Right lobe of liver (tissue), 6 donors: ENCODE results near the gene PRAME. TPM values are rescaled to one million over a fixed set of nuclear protein-coding genes. Genes with fewer than 3 reads are reported as not detected.

Experiments
- ATAC-seq, 4 donors: fragments of 200-7000 bp; cut with Tn5 transposase; one replicate each; pipeline ENCODE4 v1.9.1; 2020; ENCODE audit warnings: mild to moderate bottlenecking in 4 of 4, moderate library complexity in 4 of 4
- DNase-seq, 3 donors: peaks; one replicate each; pipeline ENCODE4 v3.0.0-alpha.2; 2020
- H3K27ac ChIP-seq, 3 donors: fragments of 200-600 bp; one replicate each; pipeline ENCODE4 v1.8.0; 2022
- H3K27me3 ChIP-seq, 2 donors: fragments of 200-600 bp; one replicate each; pipeline ENCODE4 v1.8.0; 2022
- H3K36me3 ChIP-seq, 4 donors: fragments of 200-600 bp; sonication (generic) in 1 of 4; one replicate each; pipeline versions ENCODE4 v1.5.1 to v1.8.0; 2017 to 2022; ENCODE audit warnings: control low read depth in 1 of 4
- H3K4me1 ChIP-seq, 4 donors: fragments of 200-600 bp; sonication (generic) in 1 of 4; one replicate each; pipeline versions ENCODE4 v1.5.1 to v1.8.0; 2017 to 2022; ENCODE audit warnings: control low read depth in 1 of 4
- H3K4me3 ChIP-seq, 3 donors: fragments of 200-600 bp; one replicate each; pipeline ENCODE4 v1.8.0; 2022
- H3K9me3 ChIP-seq, 4 donors: fragments of 200-600 bp; sonication (generic) in 1 of 4; one replicate each; pipeline versions ENCODE4 v1.5.1 to v1.8.0; 2017 to 2022; ENCODE audit warnings: control low read depth in 1 of 4
- POLR2A ChIP-seq: fragments of 450-650 bp; IDR thresholded peaks from one replicate; pipeline ENCODE4 v1.6.1; 2017; ENCODE audit warnings: antibody characterized with exemption, mild to moderate bottlenecking
- WGBS: methylation state at CpG from one replicate; pipeline ENCODE4 v1.1.6; 2018; ENCODE audit warnings: low coverage, low lambda C conversion rate; ENCODE audit not compliant: insufficient coverage; ENCODE audit errors: missing lambda C conversion rate; 5-methylcytosine and 5-hydroxymethylcytosine counted together
- intact Hi-C, 2 donors: fragments of 100-400 bp; cut with DNase I; formaldehyde crosslinking; loops; one replicate each; pipeline versions ENCODE4 v1.11.2 to v1.14.1; 2022
- total RNA-seq, 6 experiments: library from RNA; depleted of rRNA in 2 of 6; stranded (reverse); fragments of >200 nt in 2 of 6; fragmentation: NEBNext Ultra II Directional in 3 of 6; extraction: Animal tissue kit (Norgen Biotek cat#: 25700) in 3 of 6; gene quantifications; one replicate each; pipeline versions ENCODE4 v1.1.0 to v1.2.4, GENCODE V29; 2016 to 2023
- TF ChIP-seq, protein P1 (sequence below), 4 donors: fragments of 200-600 bp in 3 of 4; fragments of 450-650 bp in 1 of 4; IDR thresholded peaks; one replicate each; pipeline versions ENCODE4 v1.5.1 to v1.8.0; 2016 to 2022; ENCODE audit warnings: antibody characterized with exemption in 4 of 4, mild to moderate bottlenecking in 2 of 4
- donor health status: DM: no; HTN: yes; CAD: no.
- donor health status: DM: no; HTN: no; CAD: no.
- donor health status: DM: no; HTN: no; CAD: no.
- donor health status: DM: no; HTN: yes; CAD: no.
- donor health status: DM: no; HTN: yes; CAD: no.

PRAME gene
- total RNA-seq, 6 experiments from 2014 or later: not detected

GRCh38 chr22:22600531-22601261, 41.6 kb upstream of the PRAME start:
- WGBS: 54% methylated on average over 3 of the region's 6 CpGs
- Histone ChIP-seq H3K4me3 (no peak overlapping the region), H3K36me3 (no peaks in the 10 kb centered on the region), H3K9me3 (no peaks in the 10 kb centered on the region), H3K4me1 (no peaks in the 10 kb centered on the region), H3K27ac (no peak overlapping the region), H3K27me3 (no peaks in the 10 kb centered on the region)
- intact Hi-C loops: no loop called here
- TF ChIP-seq, protein P1, sequence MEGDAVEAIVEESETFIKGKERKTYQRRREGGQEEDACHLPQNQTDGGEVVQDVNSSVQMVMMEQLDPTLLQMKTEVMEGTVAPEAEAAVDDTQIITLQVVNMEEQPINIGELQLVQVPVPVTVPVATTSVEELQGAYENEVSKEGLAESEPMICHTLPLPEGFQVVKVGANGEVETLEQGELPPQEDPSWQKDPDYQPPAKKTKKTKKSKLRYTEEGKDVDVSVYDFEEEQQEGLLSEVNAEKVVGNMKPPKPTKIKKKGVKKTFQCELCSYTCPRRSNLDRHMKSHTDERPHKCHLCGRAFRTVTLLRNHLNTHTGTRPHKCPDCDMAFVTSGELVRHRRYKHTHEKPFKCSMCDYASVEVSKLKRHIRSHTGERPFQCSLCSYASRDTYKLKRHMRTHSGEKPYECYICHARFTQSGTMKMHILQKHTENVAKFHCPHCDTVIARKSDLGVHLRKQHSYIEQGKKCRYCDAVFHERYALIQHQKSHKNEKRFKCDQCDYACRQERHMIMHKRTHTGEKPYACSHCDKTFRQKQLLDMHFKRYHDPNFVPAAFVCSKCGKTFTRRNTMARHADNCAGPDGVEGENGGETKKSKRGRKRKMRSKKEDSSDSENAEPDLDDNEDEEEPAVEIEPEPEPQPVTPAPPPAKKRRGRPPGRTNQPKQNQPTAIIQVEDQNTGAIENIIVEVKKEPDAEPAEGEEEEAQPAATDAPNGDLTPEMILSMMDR (IDR thresholded peaks at IDR 0.05): no peak
- TF ChIP-seq POLR2A: no peak
- no peak for ATAC-seq
- DNase-seq: no peak

- ATAC-seq: no peak
- Histone ChIP-seq H3K4me1 (no peaks in the 10 kb centered on the region), H3K9me3 (no peaks in the 10 kb centered on the region), H3K36me3 (no peaks in the 10 kb centered on the region), H3K4me3 (no peak overlapping the region), H3K27ac (no peak overlapping the region), H3K27me3 (no peaks in the 10 kb centered on the region)
- TF ChIP-seq, protein P1 (IDR thresholded peaks at IDR 0.05): no peak
- no peak for TF ChIP-seq POLR2A
- no peak for DNase-seq
- WGBS: 48% methylated on average over 2 of the region's 3 CpGs
- intact Hi-C loops: no loop called here
These were observed 40.2 kb upstream of the PRAME start for GRCh38 chr22:22599248-22599647.

DNA sequence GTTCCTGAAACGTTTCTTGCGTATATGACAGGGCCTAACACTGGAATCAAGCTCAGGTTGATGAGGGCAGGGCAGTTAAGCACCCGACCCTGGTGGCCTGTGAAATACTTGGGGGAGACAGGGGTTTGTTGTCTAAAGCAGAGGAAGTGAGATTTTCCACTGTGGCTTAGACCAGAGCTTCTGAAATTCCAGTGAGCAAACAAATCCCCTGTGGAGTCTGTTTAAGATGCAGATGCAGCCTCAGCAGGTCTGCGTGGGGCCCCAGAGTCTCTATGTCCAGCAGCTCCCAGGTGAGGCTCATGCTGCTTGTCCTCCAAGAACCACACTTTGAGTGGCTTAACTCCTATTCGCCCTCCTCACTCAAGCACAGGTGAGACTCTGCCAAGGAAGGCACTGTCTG, 39.1 kb upstream of the PRAME start:
- WGBS: 40% methylated on average over 3 of the region's 5 CpGs
- no peak overlapping the region for H3K27ac ChIP-seq
- ATAC-seq (no peak), DNase-seq (no peak)
- TF ChIP-seq, protein P1 (IDR thresholded peaks at IDR 0.05): no peak
- no peaks in the 10 kb centered on the region for H3K9me3 ChIP-seq
- no peak overlapping the region for H3K4me3 ChIP-seq
- H3K36me3 ChIP-seq: no peaks in the 10 kb centered on the region
- intact Hi-C loops: no loop called here
- H3K4me1 ChIP-seq: no peaks in the 10 kb centered on the region
- H3K27me3 ChIP-seq: no peaks in the 10 kb centered on the region

DNA sequence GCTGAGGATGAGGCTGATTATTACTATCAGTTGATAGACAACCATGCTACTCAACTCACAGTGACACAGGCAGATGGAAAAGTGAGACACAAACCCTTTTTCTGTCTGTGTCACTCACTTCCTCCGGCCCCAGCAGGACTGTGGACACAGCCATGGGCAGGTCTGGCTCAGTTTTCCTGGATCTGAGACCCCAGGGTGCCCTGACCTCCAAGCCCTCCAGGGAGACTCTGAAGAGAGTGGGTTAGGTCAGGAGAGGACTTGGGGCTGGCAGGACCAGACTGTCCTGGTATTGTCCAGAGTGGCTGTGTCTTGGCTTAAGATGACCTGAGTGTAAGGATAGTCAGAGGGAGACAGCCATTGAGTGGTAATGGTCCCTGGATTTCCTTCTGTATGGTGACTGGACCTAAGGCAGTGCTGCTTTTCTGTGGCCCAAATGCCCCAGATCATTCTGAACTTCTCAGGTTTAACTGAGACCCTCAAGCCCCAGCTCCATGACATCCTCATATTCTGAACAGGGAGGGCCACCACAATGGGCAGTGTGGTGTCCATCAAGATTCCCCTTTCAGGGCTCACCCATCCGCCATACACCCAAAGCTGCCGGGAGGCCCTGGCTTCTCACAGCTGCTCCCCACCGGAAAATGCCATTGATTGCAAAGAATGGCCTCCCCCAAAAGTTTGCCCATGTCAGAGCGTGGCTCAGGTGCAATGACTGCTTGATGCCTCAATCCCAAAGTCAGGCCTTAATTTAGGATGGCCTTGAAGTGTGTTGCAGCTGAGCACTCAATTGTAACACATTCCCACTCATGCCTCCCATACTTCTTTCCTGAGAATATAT, 36.2 kb upstream of the PRAME start:
- no peaks in the 10 kb centered on the region for H3K4me1 ChIP-seq
- H3K27ac ChIP-seq: no peak overlapping the region
- 60% methylated on average over 1 of the region's 5 CpGs for WGBS
- no peaks in the 10 kb centered on the region for H3K36me3 ChIP-seq
- TF ChIP-seq POLR2A: no peak
- TF ChIP-seq, protein P1 (IDR thresholded peaks at IDR 0.05): no peak
- H3K27me3 ChIP-seq: no peaks in the 10 kb centered on the region
- no peak overlapping the region for H3K4me3 ChIP-seq
- DNase-seq: no peak
- H3K9me3 ChIP-seq: no peaks in the 10 kb centered on the region
- no peak for ATAC-seq
- intact Hi-C loops: no loop called here
